HG03432 (cell line): ENCODE measurements around the gene NPHP3.
"Not testable (repeated sequence)": the region's sequence is repeated elsewhere in the genome, so short reads cannot be mapped to it uniquely, and the experiment has no call there.

Source experiments
- ATAC-seq: cut with Tn5 transposase; IDR thresholded peaks from one replicate; pipeline ENCODE4 v1.9.1; 2021; ENCODE audit warnings: mild to moderate bottlenecking, moderate library complexity; ENCODE audit not compliant: unreplicated experiment

NPHP3 gene

GRCh38 chr3:132650153-132650552 is 72.1 kb downstream of the NPHP3 start:
- ATAC-seq: no peak

GRCh38 chr3:132645058-132645457 is 77.2 kb downstream of the NPHP3 start:
- no peak for ATAC-seq

- ATAC-seq: no peak
These were observed 78.8 kb downstream of the NPHP3 start for GRCh38 chr3:132643366-132643765.

GRCh38 chr3:132642539-132642847 is 79.7 kb downstream of the NPHP3 start:
- no peak for ATAC-seq

GRCh38 chr3:132641837-132642538 is 80.2 kb downstream of the NPHP3 start:
- no peak for ATAC-seq

- not testable (repeated sequence) for ATAC-seq
These were observed 80.8 kb downstream of the NPHP3 start for GRCh38 chr3:132641427-132641826.

GRCh38 chr3:132638706-132639105 is 83.5 kb downstream of the NPHP3 start:
- ATAC-seq: no peak

GRCh38 chr3:132637590-132637989 is 84.6 kb downstream of the NPHP3 start:
- ATAC-seq: no peak

GRCh38 chr3:132635052-132635451 is 87.2 kb downstream of the NPHP3 start:
- no peak for ATAC-seq
